Endometrium (tissue), 2 donors: ENCODE measurements around the gene TMEM263.
"Not testable (repeated sequence)": the region's sequence is repeated elsewhere in the genome, so short reads cannot be mapped to it uniquely, and the experiment has no call there.

ENCODE experiments used
- FAIRE-seq: peaks from 2 replicates; lab custom pipeline; 2012; peaks lifted over from hg19 to GRCh38; lab: Jason Lieb, UNC
- donor health status: control.
- donor health status: control.

Gene TMEM263

DNA sequence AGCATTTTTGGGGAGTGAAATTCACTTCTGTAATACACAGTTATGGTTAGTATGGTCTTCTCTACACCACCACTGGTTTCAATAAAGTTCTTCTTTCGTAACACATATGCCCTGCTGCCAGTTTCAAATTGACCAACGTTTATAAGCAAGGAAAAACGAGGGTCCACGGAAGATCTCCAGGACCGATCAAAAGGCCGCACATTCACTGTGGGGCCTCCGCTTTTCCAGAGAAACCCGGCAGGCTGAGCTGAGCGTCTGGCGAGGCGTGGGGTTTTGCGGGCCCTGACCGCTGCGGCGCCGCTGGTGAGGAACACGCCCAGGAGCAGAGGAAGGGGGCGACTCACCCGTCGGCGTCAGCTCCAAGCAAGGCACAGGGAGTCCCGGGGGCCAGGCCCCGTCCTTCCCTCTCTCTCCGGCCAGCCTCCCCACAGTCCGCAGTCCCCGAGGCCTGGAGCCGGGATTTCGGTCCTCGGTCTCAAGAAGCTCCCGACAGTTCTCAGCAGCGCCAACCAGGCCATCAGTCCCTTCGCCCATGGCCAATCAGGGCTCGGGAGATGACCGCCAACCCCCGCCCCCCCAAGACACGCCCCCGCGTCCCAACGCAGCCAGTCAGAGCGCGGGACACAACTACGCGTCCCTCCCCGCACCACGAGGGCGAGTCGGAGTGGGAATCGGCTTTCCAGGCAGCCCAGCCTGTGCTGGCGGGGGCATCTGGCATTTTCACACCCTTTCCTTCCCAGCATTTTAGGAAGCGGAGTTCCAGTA lies 31.1 kb downstream of the TMEM263 start, which contains the start of gene MTERF2:
Gene MTERF2, minus strand, starts transcription at position 522 of the 765 bp plus-strand sequence. CDS start 8,432 bp downstream, outside the sequence.
- FAIRE-seq, result no peak

DNA sequence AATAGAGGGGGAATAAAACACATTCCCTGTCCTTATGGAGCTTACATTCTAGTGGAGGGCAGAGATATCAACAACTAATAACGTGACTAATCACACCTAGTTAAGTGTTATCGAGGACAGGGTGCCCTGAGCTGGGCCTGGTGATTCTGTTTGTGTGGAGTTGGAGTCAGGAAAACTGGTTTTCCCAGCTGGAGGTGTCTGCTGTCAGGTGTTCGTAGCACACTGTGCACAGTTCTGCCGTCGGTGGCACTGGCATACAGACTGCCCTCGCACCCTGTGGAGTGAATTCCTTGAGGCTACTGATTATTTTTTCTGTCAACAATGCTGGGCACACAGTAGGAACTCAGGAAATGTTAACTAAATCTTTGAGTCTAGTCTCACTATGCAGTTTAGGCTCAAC lies 32.1 kb downstream of the TMEM263 start:
- no peak for FAIRE-seq

DNA sequence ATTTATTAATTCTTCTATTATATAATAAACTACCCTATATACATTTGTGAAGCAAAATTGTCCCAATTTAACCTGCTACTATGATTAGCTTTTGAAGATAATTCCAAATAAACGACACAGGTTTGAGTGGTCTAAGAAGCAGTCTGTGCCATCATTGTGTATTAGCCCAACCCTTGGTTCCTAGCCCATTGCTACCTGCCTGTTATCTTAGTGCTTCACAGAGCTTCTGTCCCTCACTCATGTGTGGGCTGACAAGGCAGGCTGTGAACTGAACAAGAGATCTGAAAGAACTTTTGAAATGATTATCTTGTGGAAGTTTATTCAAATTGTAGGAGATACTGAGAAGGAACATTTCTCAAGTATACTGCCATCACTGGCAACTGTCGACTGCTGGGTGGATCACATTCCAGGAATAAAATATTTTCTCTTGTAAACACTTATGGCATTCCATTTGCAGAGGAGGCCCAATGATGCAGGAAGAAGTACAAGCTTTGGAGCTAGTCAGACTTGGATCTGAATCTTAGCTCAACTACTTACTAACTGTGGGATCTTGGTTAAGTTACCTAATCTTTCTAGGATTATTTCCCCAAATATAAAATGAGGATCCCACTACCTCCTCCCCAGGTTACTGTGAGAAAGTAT lies 39.0 kb downstream of the TMEM263 start:
- no peak for FAIRE-seq

- not testable (repeated sequence) for FAIRE-seq
Measured at GRCh38 chr12:106996102-106996501, 40.4 kb downstream of the TMEM263 start.

GRCh38 chr12:106997916-106998315 lies 42.2 kb downstream of the TMEM263 start:
- FAIRE-seq, result no peak

DNA sequence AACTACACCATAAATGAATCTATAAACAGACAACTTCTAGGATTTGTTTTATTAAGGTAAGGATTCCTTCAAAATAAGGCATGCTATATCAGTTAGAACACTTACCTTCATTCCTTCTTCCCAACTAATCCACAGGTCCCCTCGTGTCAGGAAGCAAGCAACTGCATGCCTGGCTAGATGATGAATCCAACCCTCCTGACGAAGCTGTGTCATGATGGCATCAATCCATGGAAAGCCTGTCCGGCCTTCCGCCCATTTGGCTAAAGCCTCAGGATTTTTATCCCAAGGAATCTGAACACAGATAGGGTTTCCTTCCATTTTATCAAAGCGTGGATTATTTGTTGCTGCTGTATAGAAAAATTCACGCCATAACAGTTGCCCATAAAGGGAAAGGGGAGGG lies 43.7 kb downstream of the TMEM263 start:
- FAIRE-seq, result no peak

- not testable (repeated sequence) for FAIRE-seq
Measured at GRCh38 chr12:107002665-107003064, 47.0 kb downstream of the TMEM263 start.

DNA sequence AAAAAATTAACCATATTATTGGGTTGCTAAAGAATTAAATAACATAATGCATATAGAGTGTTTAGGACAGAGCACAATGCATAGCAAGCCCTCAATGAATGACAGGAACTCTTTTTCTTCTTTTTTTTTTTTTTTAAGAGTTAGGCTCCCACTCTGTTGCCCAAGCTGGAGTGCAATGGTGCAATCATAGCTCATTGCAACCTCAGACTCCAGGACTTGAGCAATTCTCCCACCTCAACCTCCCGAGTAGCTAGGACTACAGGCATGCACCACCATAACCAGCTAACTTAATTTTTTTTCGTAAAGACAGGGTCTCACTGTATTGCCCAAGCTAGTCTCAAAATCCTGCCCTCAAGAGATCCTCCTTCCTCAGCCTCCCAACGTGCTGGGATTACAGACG lies 51.7 kb downstream of the TMEM263 start:
- FAIRE-seq, result no peak

- FAIRE-seq, result no peak
Measured at GRCh38 chr12:107011519-107011918, 55.8 kb downstream of the TMEM263 start.

GRCh38 chr12:107012736-107013425 lies 57.2 kb downstream of the TMEM263 start:
- FAIRE-seq, result no peak

DNA sequence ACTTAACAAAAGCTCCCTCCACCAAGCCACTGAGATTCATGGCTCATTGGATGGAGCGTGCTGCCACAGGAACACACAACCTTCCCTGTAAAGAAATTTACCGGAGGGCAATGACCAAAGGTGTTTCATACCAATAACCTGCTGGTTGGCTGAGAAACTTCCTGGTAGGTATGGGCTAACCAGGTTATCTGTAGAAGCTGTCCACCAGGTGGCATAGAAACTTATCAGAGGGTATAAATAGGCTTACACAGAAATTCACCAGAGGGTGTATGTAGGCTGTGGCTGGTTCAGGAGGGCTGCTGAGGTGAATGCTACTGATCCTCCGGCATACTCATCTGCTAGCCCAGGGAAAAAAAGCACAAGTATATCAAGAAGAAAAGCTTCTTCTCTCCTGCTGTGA lies 58.3 kb downstream of the TMEM263 start:
- FAIRE-seq, result no peak

DNA sequence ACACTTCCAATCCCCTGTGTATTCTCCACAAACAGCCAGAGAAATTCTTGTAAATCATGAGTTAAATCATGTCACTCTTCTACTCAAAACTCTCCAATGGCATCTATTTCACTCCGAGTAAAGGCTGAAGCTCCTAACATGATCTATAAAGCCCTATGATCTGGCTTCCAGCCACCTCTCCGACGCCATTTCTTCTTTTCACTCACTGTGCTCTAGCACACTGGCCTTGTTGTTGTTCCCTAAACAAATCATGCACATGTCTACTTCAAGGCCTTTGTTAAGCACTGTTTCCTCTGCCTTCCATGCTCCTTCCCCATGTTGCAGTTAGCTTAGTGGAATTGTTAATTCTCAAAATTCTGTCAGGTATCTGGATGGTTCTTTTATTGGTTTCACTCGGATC lies 61.3 kb downstream of the TMEM263 start:
- no peak for FAIRE-seq

GRCh38 chr12:107019546-107019945 lies 63.8 kb downstream of the TMEM263 start:
- no peak for FAIRE-seq
